ENCODE measurements around the gene SPRED1. TPM values are rescaled to one million over a fixed set of nuclear protein-coding genes. Genes with fewer than 3 reads are reported as not detected.

SPRED1 gene
- total RNA-seq, 4 donors from 2014 or later: 3.7 to 7.2 (median 5.3) TPM

- H3K36me3 ChIP-seq: no peaks in the 10 kb centered on the region
- no peak for ATAC-seq
- H3K4me3 ChIP-seq: no peak overlapping the region
- no peak for TF ChIP-seq POLR2A (IDR thresholded peaks at IDR 0.05)
- no peak for TF ChIP-seq CTCF (IDR thresholded peaks at IDR 0.05 in 4 of 5, conservative IDR thresholded peaks at IDR 0.05 in 1 of 5)
- no peaks in the 10 kb centered on the region for H3K4me1 ChIP-seq
- no peaks in the 10 kb centered on the region for H3K27me3 ChIP-seq
- in situ Hi-C loops (cut with MboI; ENCODE audit: low sequenced_read_pairs in 4 of 4) (loop anchor here in 1 of 4 donors (25.0 kb wide), 1 partner anchor 375 kb away; no protein-coding TSS in a partner anchor), intact Hi-C loops (cut with DNase I; ENCODE audit: low total_unique reads) (no loop called here)
- H3K27ac ChIP-seq: no peak overlapping the region
- DNase-seq: no peak
- H3K9me3 ChIP-seq: no peaks in the 10 kb centered on the region
These were observed 109.7 kb downstream of the SPRED1 start for GRCh38 chr15:38362355-38362754.

GRCh38 chr15:38367476-38367875 is 114.8 kb downstream of the SPRED1 start:
- Histone ChIP-seq H3K36me3 (no peaks in the 10 kb centered on the region), H3K27ac (no peak overlapping the region), H3K4me1 (no peaks in the 10 kb centered on the region), H3K27me3 (no peaks in the 10 kb centered on the region), H3K4me3 (no peak overlapping the region), H3K9me3 (no peaks in the 10 kb centered on the region)
- in situ Hi-C loops (cut with MboI; ENCODE audit: low sequenced_read_pairs in 4 of 4): loop anchor here in 1 of 4 donors (25.0 kb wide), 1 partner anchor 380 kb away; no protein-coding TSS in a partner anchor
- intact Hi-C loops (cut with DNase I; ENCODE audit: low total_unique reads): no loop called here
- no peak for ATAC-seq
- DNase-seq: no peak
- TF ChIP-seq CTCF (IDR thresholded peaks at IDR 0.05 in 4 of 5, conservative IDR thresholded peaks at IDR 0.05 in 1 of 5) (no peak), POLR2A (IDR thresholded peaks at IDR 0.05) (no peak)

- no peak for ATAC-seq
- in situ Hi-C loops (cut with MboI; ENCODE audit: low sequenced_read_pairs in 4 of 4): loop anchor here in 1 of 4 donors (25.0 kb wide), 1 partner anchor 383 kb away; no protein-coding TSS in a partner anchor
These were observed 117.4 kb downstream of the SPRED1 start for GRCh38 chr15:38369936-38370478.

GRCh38 chr15:38373016-38373415 is 120.4 kb downstream of the SPRED1 start:
- TF ChIP-seq POLR2A (IDR thresholded peaks at IDR 0.05) (no peak), CTCF (IDR thresholded peaks at IDR 0.05 in 4 of 5, conservative IDR thresholded peaks at IDR 0.05 in 1 of 5) (no peak)
- ATAC-seq (no peak), DNase-seq (no peak)
- Histone ChIP-seq H3K27ac (no peak overlapping the region), H3K4me1 (peaks cover 7 to 17% of the 10 kb centered on the region in 2 donors), H3K36me3 (no peaks in the 10 kb centered on the region), H3K27me3 (no peaks in the 10 kb centered on the region), H3K4me3 (no peak overlapping the region), H3K9me3 (no peaks in the 10 kb centered on the region)
- in situ Hi-C loops (cut with MboI; ENCODE audit: low sequenced_read_pairs in 4 of 4) (loop anchor here in 1 of 4 donors (25.0 kb wide), 1 partner anchor 386 kb away; no protein-coding TSS in a partner anchor), intact Hi-C loops (cut with DNase I; ENCODE audit: low total_unique reads) (no loop called here)

More at GRCh38 chr15:38369936-38370478, 117.4 kb downstream of the SPRED1 start:
- Histone ChIP-seq H3K27me3 (no peaks in the 10 kb centered on the region), H3K27ac (no peak overlapping the region), H3K4me1 (no peaks in the 10 kb centered on the region), H3K9me3 (no peaks in the 10 kb centered on the region), H3K4me3 (no peak overlapping the region), H3K36me3 (no peaks in the 10 kb centered on the region)
- intact Hi-C loops (cut with DNase I; ENCODE audit: low total_unique reads): no loop called here
- TF ChIP-seq CTCF (IDR thresholded peaks at IDR 0.05 in 4 of 5, conservative IDR thresholded peaks at IDR 0.05 in 1 of 5): no peak
- no peak for TF ChIP-seq POLR2A (IDR thresholded peaks at IDR 0.05)
- no peak for DNase-seq

All from gastrocnemius medialis (tissue), 4 donors.